Right lobe of liver (tissue), 6 donors: ENCODE data around the gene PDGFD. TPM values are rescaled to one million over a fixed set of nuclear protein-coding genes. Genes with fewer than 3 reads are reported as not detected.

ENCODE experiments used
- ATAC-seq, 4 donors: fragments of 200-7000 bp; cut with Tn5 transposase; one replicate each; pipeline ENCODE4 v1.9.1; 2020; ENCODE audit warnings: mild to moderate bottlenecking in 4 of 4, moderate library complexity in 4 of 4
- DNase-seq, 3 donors: peaks; one replicate each; pipeline ENCODE4 v3.0.0-alpha.2; 2020
- H3K27ac ChIP-seq, 3 donors: fragments of 200-600 bp; one replicate each; pipeline ENCODE4 v1.8.0; 2022
- H3K27me3 ChIP-seq, 2 donors: fragments of 200-600 bp; one replicate each; pipeline ENCODE4 v1.8.0; 2022
- H3K36me3 ChIP-seq, 4 donors: fragments of 200-600 bp; sonication (generic) in 1 of 4; one replicate each; pipeline versions ENCODE4 v1.5.1 to v1.8.0; 2017 to 2022; ENCODE audit warnings: control low read depth in 1 of 4
- H3K4me1 ChIP-seq, 4 donors: fragments of 200-600 bp; sonication (generic) in 1 of 4; one replicate each; pipeline versions ENCODE4 v1.5.1 to v1.8.0; 2017 to 2022; ENCODE audit warnings: control low read depth in 1 of 4
- H3K4me3 ChIP-seq, 3 donors: fragments of 200-600 bp; one replicate each; pipeline ENCODE4 v1.8.0; 2022
- H3K9me3 ChIP-seq, 4 donors: fragments of 200-600 bp; sonication (generic) in 1 of 4; one replicate each; pipeline versions ENCODE4 v1.5.1 to v1.8.0; 2017 to 2022; ENCODE audit warnings: control low read depth in 1 of 4
- CTCF ChIP-seq, 4 donors: fragments of 200-600 bp in 3 of 4; fragments of 450-650 bp in 1 of 4; IDR thresholded peaks; one replicate each; pipeline versions ENCODE4 v1.5.1 to v1.8.0; 2016 to 2022; ENCODE audit warnings: antibody characterized with exemption in 4 of 4, mild to moderate bottlenecking in 2 of 4
- POLR2A ChIP-seq: fragments of 450-650 bp; IDR thresholded peaks from one replicate; pipeline ENCODE4 v1.6.1; 2017; ENCODE audit warnings: antibody characterized with exemption, mild to moderate bottlenecking
- WGBS: methylation state at CpG from one replicate; pipeline ENCODE4 v1.1.6; 2018; ENCODE audit warnings: low coverage, low lambda C conversion rate; ENCODE audit not compliant: insufficient coverage; ENCODE audit errors: missing lambda C conversion rate; 5-methylcytosine and 5-hydroxymethylcytosine counted together
- intact Hi-C, 2 donors: fragments of 100-400 bp; cut with DNase I; formaldehyde crosslinking; loops; one replicate each; pipeline versions ENCODE4 v1.11.2 to v1.14.1; 2022
- total RNA-seq, 6 experiments: library from RNA; depleted of rRNA in 2 of 6; stranded (reverse); fragments of >200 nt in 2 of 6; fragmentation: NEBNext Ultra II Directional in 3 of 6; extraction: Animal tissue kit (Norgen Biotek cat#: 25700) in 3 of 6; gene quantifications; one replicate each; pipeline versions ENCODE4 v1.1.0 to v1.2.4, GENCODE V29; 2016 to 2023
- donor health status: DM: no; HTN: yes; CAD: no.
- donor health status: DM: no; HTN: no; CAD: no.
- donor health status: DM: no; HTN: no; CAD: no.
- donor health status: DM: no; HTN: yes; CAD: no.
- donor health status: DM: no; HTN: yes; CAD: no.

PDGFD gene
- total RNA-seq, 6 experiments from 2014 or later: 0.84 to 1.6 (median 1.1) TPM

GRCh38 chr11:103926990-103927389, 237.0 kb downstream of the PDGFD start:
- no peaks in the 10 kb centered on the region for H3K9me3 ChIP-seq
- no peak overlapping the region for H3K4me3 ChIP-seq
- H3K4me1 ChIP-seq: no peaks in the 10 kb centered on the region
- DNase-seq: no peak
- intact Hi-C loops: no loop called here
- 55% methylated on average over 2 of the region's 5 CpGs for WGBS
- no peaks in the 10 kb centered on the region for H3K36me3 ChIP-seq
- TF ChIP-seq POLR2A (no peak), CTCF (IDR thresholded peaks at IDR 0.05) (no peak)
- no peaks in the 10 kb centered on the region for H3K27me3 ChIP-seq
- H3K27ac ChIP-seq: no peak overlapping the region
- no peak for ATAC-seq

GRCh38 chr11:103924166-103925013, 239.6 kb downstream of the PDGFD start:
- H3K36me3 ChIP-seq: no peaks in the 10 kb centered on the region
- H3K27me3 ChIP-seq: no peaks in the 10 kb centered on the region
- no peaks in the 10 kb centered on the region for H3K9me3 ChIP-seq
- 45% methylated on average over 5 of the region's 5 CpGs for WGBS
- H3K27ac ChIP-seq: no peak overlapping the region
- DNase-seq (no peak), ATAC-seq (no peak)
- TF ChIP-seq CTCF (IDR thresholded peaks at IDR 0.05) (no peak), POLR2A (no peak)
- intact Hi-C loops: no loop called here
- no peaks in the 10 kb centered on the region for H3K4me1 ChIP-seq
- H3K4me3 ChIP-seq: no peak overlapping the region

- Histone ChIP-seq H3K4me3 (no peak overlapping the region), H3K9me3 (no peaks in the 10 kb centered on the region), H3K36me3 (no peaks in the 10 kb centered on the region), H3K27me3 (no peaks in the 10 kb centered on the region), H3K4me1 (no peaks in the 10 kb centered on the region), H3K27ac (no peak overlapping the region)
- TF ChIP-seq POLR2A (no peak), CTCF (IDR thresholded peaks at IDR 0.05) (no peak)
- intact Hi-C loops: no loop called here
- DNase-seq (no peak), ATAC-seq (no peak)
Measured at GRCh38 chr11:103923451-103923931, 240.5 kb downstream of the PDGFD start.

- H3K27me3 ChIP-seq: no peaks in the 10 kb centered on the region
- no peak overlapping the region for H3K4me3 ChIP-seq
- DNase-seq: no peak
- H3K9me3 ChIP-seq: no peaks in the 10 kb centered on the region
- intact Hi-C loops: no loop called here
- no peaks in the 10 kb centered on the region for H3K4me1 ChIP-seq
- ATAC-seq: no peak
- H3K36me3 ChIP-seq: no peaks in the 10 kb centered on the region
- H3K27ac ChIP-seq: no peak overlapping the region
- TF ChIP-seq POLR2A: no peak
- no peak for TF ChIP-seq CTCF (IDR thresholded peaks at IDR 0.05)
Measured at GRCh38 chr11:103920933-103921332, 243.0 kb downstream of the PDGFD start.
